ENCODE results near the gene YY1AP1.
"Not testable (repeated sequence)": the region's sequence is repeated elsewhere in the genome, so short reads cannot be mapped to it uniquely, and the experiment has no call there.

YY1AP1 gene

DNA sequence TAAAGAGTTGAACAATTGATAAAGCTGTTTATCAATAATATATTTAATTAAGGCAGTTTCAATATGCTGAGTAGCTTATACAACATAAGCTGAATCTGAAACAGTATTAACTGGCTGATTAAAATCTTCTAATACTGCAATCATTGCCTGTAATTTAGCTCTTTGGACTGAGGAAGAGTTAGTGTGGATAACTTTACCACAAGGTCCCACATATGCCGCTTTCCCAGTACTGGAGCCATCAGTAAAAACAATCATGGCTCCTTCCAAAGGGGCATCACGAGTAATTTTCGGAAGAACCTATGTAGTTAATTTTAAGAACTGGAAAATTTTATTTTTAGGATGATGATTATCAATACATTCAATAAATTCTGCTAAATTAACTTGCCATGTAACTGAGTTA lies 7.0 kb upstream of the YY1AP1 start:
- DNase-seq: no peak

GRCh38 chr1:155695072-155695471 lies 6.5 kb upstream of the YY1AP1 start:
- no peak for DNase-seq

DNA sequence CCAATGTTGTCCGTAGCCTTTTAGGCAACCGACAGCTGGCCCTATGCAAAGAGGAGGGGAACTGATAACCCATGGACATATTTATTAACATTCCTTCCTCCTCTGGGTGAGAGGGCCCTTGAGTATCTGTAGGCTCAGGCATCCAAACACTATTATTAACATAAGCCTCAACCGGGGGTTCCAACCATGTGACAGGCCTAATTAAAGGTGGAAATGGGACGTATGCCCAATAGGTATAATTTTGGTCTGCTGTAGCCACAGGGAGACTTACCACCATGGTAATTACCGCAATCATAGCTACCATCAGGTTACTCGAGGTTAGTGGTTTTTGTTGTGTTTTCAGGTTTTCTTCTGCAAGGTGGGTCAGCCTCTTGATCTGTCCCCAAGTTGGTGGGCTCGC lies 5.6 kb upstream of the YY1AP1 start:
- no peak for DNase-seq

GRCh38 chr1:155691992-155692528 lies 3.5 kb upstream of the YY1AP1 start:
- DNase-seq: no peak

GRCh38 chr1:155689081-155689607 lies 570 bp upstream of the YY1AP1 start, which contains the start of gene DAP3:
TSS of gene DAP3 (plus strand) at chr1:155689091. CDS start at chr1:155709780, 20,689 bp downstream.
- not testable (repeated sequence) for DNase-seq

DNA sequence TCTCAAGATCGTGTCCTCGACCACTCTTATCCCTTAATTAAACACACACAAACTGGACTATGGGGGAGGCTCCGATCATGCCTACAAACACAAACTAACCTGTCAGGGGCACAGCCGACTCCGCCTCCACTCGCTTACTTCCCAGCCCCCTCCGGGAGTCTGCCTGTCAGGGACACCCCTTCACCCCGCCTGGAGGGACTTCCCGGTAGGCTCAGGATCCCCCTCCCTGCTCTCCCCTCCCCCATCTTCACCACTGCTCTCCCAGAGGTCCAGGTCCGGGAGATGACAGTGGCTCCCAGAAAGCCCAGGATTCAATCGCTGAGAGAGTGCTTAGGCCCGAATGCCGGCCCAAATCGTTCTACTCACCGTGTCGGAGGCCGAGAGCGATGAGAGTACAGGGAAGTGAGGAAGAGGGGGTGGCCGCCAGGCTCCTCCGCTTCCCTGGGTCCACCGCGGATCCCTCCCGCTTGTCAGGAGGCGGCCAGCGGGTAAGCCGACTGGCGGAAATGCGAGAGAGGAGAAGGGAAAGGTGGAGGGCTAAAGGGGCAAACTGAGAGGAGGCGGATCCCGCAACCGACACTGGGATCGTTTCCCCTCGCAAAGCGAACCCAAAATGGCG lies 760 bp downstream of the YY1AP1 start:
- not testable (repeated sequence) for DNase-seq

- no peak for DNase-seq
Measured at GRCh38 chr1:155681776-155682175, 6.8 kb downstream of the YY1AP1 start.

DNA sequence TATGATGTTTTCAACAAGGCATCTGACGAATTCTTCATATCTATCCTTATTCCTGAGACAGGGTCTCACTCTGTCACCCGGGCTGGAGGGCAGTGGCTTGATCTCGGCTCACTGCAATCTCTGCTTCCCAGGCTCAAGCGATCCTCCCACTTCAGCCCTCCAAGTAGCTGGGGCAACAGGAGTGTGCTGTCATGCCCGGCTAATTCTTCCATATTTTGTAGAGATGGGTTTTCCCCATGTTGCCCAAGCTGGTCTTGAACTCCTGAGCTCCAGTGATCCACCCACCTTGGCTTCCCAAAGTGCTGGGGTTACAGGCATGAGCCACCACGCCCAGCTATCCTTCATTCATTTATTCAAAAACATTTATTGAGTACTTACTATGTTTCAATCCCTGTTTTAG lies 8.0 kb downstream of the YY1AP1 start:
- DNase-seq: no peak

- DNase-seq: not testable (repeated sequence)
Measured at GRCh38 chr1:155678992-155679391, 9.6 kb downstream of the YY1AP1 start.

DNA sequence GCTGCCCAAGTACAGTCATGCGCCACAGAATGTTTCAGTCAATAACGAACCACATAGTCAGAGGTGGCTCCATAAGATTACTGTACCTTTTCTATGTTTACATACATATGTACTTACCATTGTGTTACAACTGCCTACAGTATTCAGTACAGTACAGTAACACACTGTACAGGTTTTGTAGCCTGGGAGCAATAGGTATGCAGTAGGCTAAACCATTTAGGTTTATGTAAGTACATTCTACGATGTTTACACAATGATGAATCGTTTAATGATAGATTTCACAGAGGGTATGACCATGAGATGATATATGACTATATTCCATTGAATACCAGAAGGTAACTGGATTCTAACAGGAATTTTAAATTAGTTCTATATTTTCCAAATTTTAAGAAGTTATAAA lies 10.5 kb downstream of the YY1AP1 start:
- DNase-seq: no peak

DNA sequence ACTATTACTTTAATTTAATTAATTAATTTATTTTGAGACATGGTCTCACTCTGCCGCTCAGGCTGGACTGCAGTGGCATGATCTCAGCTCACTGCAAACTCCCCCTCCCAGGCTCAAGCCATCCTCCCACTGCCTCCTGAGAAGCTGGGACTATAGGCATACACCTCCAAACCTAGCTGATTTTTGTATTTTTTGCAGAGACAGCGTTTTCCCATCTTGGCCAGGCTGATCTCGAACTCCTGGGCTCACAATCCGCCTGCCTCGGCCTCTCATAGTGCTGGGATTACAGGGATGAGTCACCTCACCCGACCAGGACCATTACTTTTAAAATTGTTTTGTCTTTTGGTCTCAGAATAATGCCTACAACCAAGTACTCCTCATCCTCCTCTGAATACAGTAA lies 15.6 kb downstream of the YY1AP1 start:
- DNase-seq: no peak

DNA sequence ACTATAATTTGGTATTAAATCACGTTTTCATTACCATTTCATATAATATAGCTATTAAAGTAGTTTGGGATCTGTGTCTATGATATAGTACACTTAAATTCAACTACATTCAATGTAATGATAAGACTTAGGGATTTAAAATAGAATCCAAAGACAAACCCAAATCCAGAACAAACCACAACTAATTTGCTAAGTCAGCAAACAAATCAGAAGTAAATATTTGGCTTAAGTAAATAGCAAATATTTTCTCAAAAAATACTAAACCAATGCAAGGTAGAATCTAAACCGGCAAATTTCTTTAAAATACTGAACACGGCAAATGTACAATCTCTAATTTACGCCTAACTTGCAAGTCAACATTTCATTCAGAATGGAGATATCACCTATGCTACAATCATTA lies 16.8 kb downstream of the YY1AP1 start:
- no peak for DNase-seq

- no peak for DNase-seq
Measured at GRCh38 chr1:155669233-155670162, 19.1 kb downstream of the YY1AP1 start.

- DNase-seq: not testable (repeated sequence)
Measured at GRCh38 chr1:155661239-155661638, 27.3 kb downstream of the YY1AP1 start.

- DNase-seq: no peak
Measured at GRCh38 chr1:155657463-155657862, 31.1 kb downstream of the YY1AP1 start.

- no peak for DNase-seq
Measured at GRCh38 chr1:155652951-155653350, 35.6 kb downstream of the YY1AP1 start.

GRCh38 chr1:155651861-155652661 lies 36.5 kb downstream of the YY1AP1 start:
- DNase-seq: peak; percentile 62

- no peak for DNase-seq
Measured at GRCh38 chr1:155650231-155650757, 38.3 kb downstream of the YY1AP1 start.

- no peak for DNase-seq
Measured at GRCh38 chr1:155649676-155650075, 38.9 kb downstream of the YY1AP1 start.

- no peak for DNase-seq
Measured at GRCh38 chr1:155648207-155649147, 40.1 kb downstream of the YY1AP1 start.

DNA sequence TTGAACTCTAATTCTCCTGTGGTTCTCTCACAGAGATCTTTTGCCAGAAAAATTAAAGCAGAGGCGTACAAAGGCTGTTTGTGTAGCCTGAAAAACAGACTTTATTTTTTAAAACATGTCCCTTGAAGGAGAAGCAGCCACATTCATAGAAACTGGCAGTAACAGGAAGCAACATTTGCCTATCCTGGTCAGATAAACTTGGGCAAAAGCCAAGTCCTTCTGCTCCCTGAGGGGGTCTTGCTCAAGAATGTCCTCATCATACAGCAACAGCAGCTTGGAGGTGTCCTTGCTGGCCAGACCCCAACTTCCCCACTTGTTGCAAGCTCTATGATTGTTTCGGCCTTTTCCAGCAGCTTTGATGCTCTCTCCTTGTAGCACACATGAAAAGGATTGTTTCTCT lies 42.3 kb downstream of the YY1AP1 start:
- no peak for DNase-seq
